Gastroesophageal sphincter (tissue), 3 donors: ENCODE data around the gene UPP1.
A peak's percentile ranks its signal among the peaks of the same experiment; 100 is the strongest.

Experiments
- CTCF ChIP-seq, 4 experiments: fragments of 200-600 bp in 2 of 4; fragments of 450-650 bp in 2 of 4; sonication (generic) in 1 of 4; IDR thresholded peaks; one replicate each; pipeline ENCODE4 v1.5.1; 2017 to 2019; ENCODE audit warnings: antibody characterized with exemption in 4 of 4, mild to moderate bottlenecking in 2 of 4, moderate library complexity in 2 of 4
- POLR2A ChIP-seq, 2 donors: fragments of 450-650 bp; IDR thresholded peaks; one replicate each; pipeline ENCODE4 v1.6.1; 2017; ENCODE audit warnings: antibody characterized with exemption in 2 of 2, mild to moderate bottlenecking in 2 of 2, moderate library complexity in 1 of 2
- POLR2AphosphoS5 ChIP-seq: sonication (generic); formaldehyde crosslinking; IDR thresholded peaks from one replicate; pipeline ENCODE4 v1.6.1; 2017; ENCODE audit warnings: antibody characterized with exemption

- TF ChIP-seq POLR2A (IDR thresholded peaks at IDR 0.05), result no peak
- TF ChIP-seq CTCF (IDR thresholded peaks at IDR 0.05), result peak in 1 of 4 experiments; percentile 3
- TF ChIP-seq POLR2AphosphoS5, result peak; percentile 39
Measured at GRCh38 chr7:48088559-48089045, 463 bp upstream of the UPP1 start.
